Tibial artery (tissue), 4 donors: ENCODE measurements around the gene ZNF592.

Source experiments
- DNase-seq, 2 donors: peaks; one replicate each; pipeline ENCODE4 v3.0.0-alpha.2; 2019
- H3K27ac ChIP-seq, 2 donors: fragments of 200-600 bp; sonication (generic) in 1 of 2; 1 replicate in 1 of 2; 2 replicates in 1 of 2; pipeline ENCODE4 v1.5.1; 2018 to 2019; ENCODE audit warnings: mild to moderate bottlenecking in 1 of 2
- H3K27me3 ChIP-seq, 2 donors: fragments of 200-600 bp; sonication (generic) in 1 of 2; one replicate each; pipeline versions ENCODE4 v1.5.1 to v1.6.0; 2016 to 2019
- H3K36me3 ChIP-seq, 3 donors: fragments of 200-600 bp; sonication (generic) in 2 of 3; one replicate each; pipeline ENCODE4 v1.5.1; 2016 to 2019; ENCODE audit warnings: mild to moderate bottlenecking in 2 of 3
- H3K4me1 ChIP-seq, 4 donors: fragments of 200-600 bp; sonication (generic) in 2 of 4; 1 replicate in 3 of 4; 2 replicates in 1 of 4; pipeline ENCODE4 v1.5.1; 2016 to 2019
- H3K4me3 ChIP-seq, 2 donors: fragments of 200-600 bp; sonication (generic) in 1 of 2; 1 replicate in 1 of 2; 2 replicates in 1 of 2; pipeline ENCODE4 v1.5.1; 2018 to 2019; ENCODE audit warnings: mild to moderate bottlenecking in 2 of 2
- H3K9me3 ChIP-seq, 3 donors: fragments of 200-600 bp; sonication (generic) in 1 of 3; one replicate each; pipeline ENCODE4 v1.5.1; 2016 to 2019
- CTCF ChIP-seq, 2 experiments: fragments of 200-600 bp in 1 of 2; fragments of 450-650 bp in 1 of 2; IDR thresholded peaks; one replicate each; pipeline ENCODE4 v1.5.1; 2017 to 2019; ENCODE audit warnings: antibody characterized with exemption in 2 of 2, mild to moderate bottlenecking in 1 of 2, moderate library complexity in 1 of 2
- intact Hi-C: fragments of 100-400 bp; cut with DNase I; formaldehyde crosslinking; loops from one replicate; pipeline ENCODE4 v1.15.0; 2023; ENCODE audit warnings: low total_unique reads

The ZNF592 gene

GRCh38 chr15:84831028-84831427 lies 82.6 kb downstream of the ZNF592 start:
- Histone ChIP-seq H3K36me3 (peaks cover 5 to 39% (median 7%) of the 10 kb centered on the region in 3 donors), H3K27ac (no peak overlapping the region), H3K9me3 (no peaks in the 10 kb centered on the region), H3K4me3 (no peak overlapping the region), H3K27me3 (no peaks in the 10 kb centered on the region), H3K4me1 (peaks cover 0 to 78% (median 32%) of the 10 kb centered on the region in 4 donors)
- TF ChIP-seq CTCF (IDR thresholded peaks at IDR 0.05), result no peak
- no peak for DNase-seq
- intact Hi-C loops, result no loop called here

- Histone ChIP-seq H3K4me3 (no peak overlapping the region), H3K36me3 (peaks cover 5 to 39% (median 7%) of the 10 kb centered on the region in 3 donors), H3K9me3 (no peaks in the 10 kb centered on the region), H3K27ac (peak overlapping the region; percentile 13 to 29), H3K27me3 (no peaks in the 10 kb centered on the region), H3K4me1 (peaks cover 0 to 78% (median 27%) of the 10 kb centered on the region in 4 donors)
- no peak for TF ChIP-seq CTCF (IDR thresholded peaks at IDR 0.05)
- no peak for DNase-seq
- intact Hi-C loops, result no loop called here
Measured at GRCh38 chr15:84831613-84832012, 83.2 kb downstream of the ZNF592 start.

GRCh38 chr15:84832448-84833040 lies 84.2 kb downstream of the ZNF592 start:
- intact Hi-C loops, result no loop called here
- Histone ChIP-seq H3K27ac (peak overlapping the region; percentile 29 to 46), H3K9me3 (no peaks in the 10 kb centered on the region), H3K27me3 (no peaks in the 10 kb centered on the region), H3K4me3 (no peak overlapping the region), H3K4me1 (peaks cover 0 to 75% (median 21%) of the 10 kb centered on the region in 4 donors), H3K36me3 (peaks cover 5 to 37% (median 7%) of the 10 kb centered on the region in 3 donors)
- TF ChIP-seq CTCF (IDR thresholded peaks at IDR 0.05), result no peak
- no peak for DNase-seq

GRCh38 chr15:84833447-84834228 lies 85.2 kb downstream of the ZNF592 start:
- no peak for DNase-seq
- H3K36me3 ChIP-seq, result peaks cover 4 to 33% (median 5%) of the 10 kb centered on the region in 3 donors
- H3K9me3 ChIP-seq, result no peaks in the 10 kb centered on the region
- H3K27ac ChIP-seq, result peak overlapping the region in 1 of 2 donors; percentile 46
- no peaks in the 10 kb centered on the region for H3K27me3 ChIP-seq
- no peak for TF ChIP-seq CTCF (IDR thresholded peaks at IDR 0.05)
- peaks cover 0 to 73% (median 13%) of the 10 kb centered on the region in 4 donors for H3K4me1 ChIP-seq
- intact Hi-C loops, result no loop called here
- no peak overlapping the region for H3K4me3 ChIP-seq

- Histone ChIP-seq H3K27me3 (no peaks in the 10 kb centered on the region), H3K4me3 (no peak overlapping the region), H3K9me3 (no peaks in the 10 kb centered on the region), H3K27ac (peak overlapping the region in 1 of 2 donors; percentile 86), H3K36me3 (peaks cover 3 to 29% (median 5%) of the 10 kb centered on the region in 3 donors), H3K4me1 (peaks cover 0 to 73% (median 19%) of the 10 kb centered on the region in 4 donors)
- intact Hi-C loops, result no loop called here
- no peak for DNase-seq
- TF ChIP-seq CTCF (IDR thresholded peaks at IDR 0.05), result no peak
Measured at GRCh38 chr15:84834229-84834955, 86.0 kb downstream of the ZNF592 start.
